ENCODE data around the gene OR5H14. TPM values are rescaled to one million over a fixed set of nuclear protein-coding genes. Genes with fewer than 3 reads are reported as not detected.

OR5H14 gene
- total RNA-seq (2021; fragmentation: NEBNext Ultra II Directional; extraction: Animal tissue kit (Norgen Biotek cat#: 25700)), result not detected in 2 replicates
- polyA plus RNA-seq (2011; rRNA removed), result not detected in 2 replicates
- polyA plus RNA-seq (2011; cell fraction: cytosol; rRNA removed), result not detected
- polyA plus RNA-seq (2011; cell fraction: nucleus; rRNA removed), result not detected
- not detected in 4 replicates for polyA plus RNA-seq (2012, experiment 1 of 2)
- not detected for polyA plus RNA-seq (2012, experiment 2 of 2)
- polyA plus RNA-seq (2013, experiment 1 of 2), result not detected
- polyA plus RNA-seq (2013, experiment 2 of 2), result not detected
- polyA minus RNA-seq (2011; rRNA and poly(A)+ RNA removed), result not detected in 2 replicates
- not detected for polyA minus RNA-seq (2011; cell fraction: cytosol; rRNA and poly(A)+ RNA removed)
- not detected for polyA minus RNA-seq (2011; cell fraction: nucleus; rRNA and poly(A)+ RNA removed)
- long read RNA-seq, experiment 1, result 0 reads
- long read RNA-seq, experiment 2, result 0 reads

- H2BK20ac ChIP-seq (ENCODE audit: low read length), result no peak within 1 kb of the TSS
- H3K23ac ChIP-seq (ENCODE audit: insufficient read length), result no peak within 1 kb of the TSS
- no peak within 1 kb of the TSS for H3K4me3 ChIP-seq (ENCODE audit: extremely low read depth in 1 of 4, insufficient read depth in 2 of 4, low read depth in 3 of 4, low read length in 4 of 4)
- no peak within 1 kb of the TSS for H3K56ac ChIP-seq (replicated peaks; ENCODE audit: insufficient read length, low read depth, low read length)
- H3K9ac ChIP-seq (replicated peaks in 1 of 4; ENCODE audit: extremely low read depth in 1 of 4, low read depth in 3 of 4, low read length in 3 of 4), result no peak within 1 kb of the TSS
- DNase-seq (ENCODE audit: low read depth in 1 of 2, low spot score in 2 of 2), result no peak
- H3K23me2 ChIP-seq (ENCODE audit: low read depth, low read length), result no peaks in the 10 kb centered on the region; the same call in 1 of the 2 replicates
- no peak within 1 kb of the TSS for H3K4me2 ChIP-seq (ENCODE audit: insufficient read depth in 1 of 2, low read depth in 2 of 2, low read length in 2 of 2)
- H2BK12ac ChIP-seq (ENCODE audit: low read depth, low read length), result no peak within 1 kb of the TSS
- no peak within 1 kb of the TSS for H3K4ac ChIP-seq (replicated peaks; ENCODE audit: insufficient read length, low read depth, low read length)
- ChIA-PET CTCF (ENCODE audit: partially characterized antibody) (interaction anchor here (0.6 kb wide), 1 partner anchor 69 kb away, joined by 4 read pairs; no protein-coding TSS in a partner anchor), POLR2A (ENCODE audit: partially characterized antibody) (no interaction called here)
- WGBS, 2 experiments (ENCODE audit: extremely low coverage in 1 of 2, insufficient coverage in 1 of 2, insufficient read length in 1 of 2, insufficient replicate concordance in 2 of 2, low coverage in 1 of 2, low lambda C conversion rate in 2 of 2, missing lambda C conversion rate in 1 of 2), result 70% methylated on average over 1 of the region's 1 CpG; no CpG with 5 or more reads in 1 of the 2 experiments
- H3K27me3 ChIP-seq (replicated peaks in 1 of 4; ENCODE audit: control insufficient read depth in 3 of 4, extremely low read depth in 1 of 4, insufficient read depth in 3 of 4, low read length in 3 of 4), result no peaks in the 10 kb centered on the region
- H3K14ac ChIP-seq (ENCODE audit: insufficient read length), result no peak within 1 kb of the TSS
- H2BK120ac ChIP-seq (replicated peaks; ENCODE audit: low read depth, low read length), result no peak within 1 kb of the TSS
- H2AK5ac ChIP-seq (ENCODE audit: low read depth, low read length), result no peak within 1 kb of the TSS
- H3K79me1 ChIP-seq (ENCODE audit: low read depth, low read length), result no peaks in the 10 kb centered on the region
- no peaks in the 10 kb centered on the region for H3K9me3 ChIP-seq (ENCODE audit: insufficient read depth in 2 of 2, low read depth in 1 of 2, low read length in 1 of 2)
- H2BK5ac ChIP-seq (ENCODE audit: low read depth, low read length), result no peak within 1 kb of the TSS
- H4K8ac ChIP-seq (ENCODE audit: extremely low read depth, insufficient read depth, low read length), result no peak within 1 kb of the TSS
- no peak within 1 kb of the TSS for H3K18ac ChIP-seq (ENCODE audit: extremely low read depth, low read length)
- no peak within 1 kb of the TSS for H3K27ac ChIP-seq (ENCODE audit: low read depth, low read length)
- H3K4me1 ChIP-seq (replicated peaks in 1 of 4; ENCODE audit: control insufficient read depth in 3 of 4, insufficient read depth in 4 of 4, low read length in 3 of 4), result no peaks in the 10 kb centered on the region
- H3K79me2 ChIP-seq (ENCODE audit: control insufficient read depth in 1 of 2, insufficient read depth in 2 of 2, low read length in 2 of 2), result no peaks in the 10 kb centered on the region
- no peak within 1 kb of the TSS for H4K5ac ChIP-seq (ENCODE audit: insufficient read length, low read depth, low read length)
- no peak within 1 kb of the TSS for H4K91ac ChIP-seq (replicated peaks; ENCODE audit: insufficient read length, low read length)
- H2AFZ ChIP-seq (ENCODE audit: low read length), result no peak within 1 kb of the TSS
- TF ChIP-seq KDM4A (IDR thresholded peaks at IDR 0.05; ENCODE audit: low read depth, low read length, severe bottlenecking) (no peak), EP300 (IDR thresholded peaks at IDR 0.05; ENCODE audit: borderline replicate concordance in 1 of 2, low read depth in 2 of 2, low read length in 2 of 2) (no peak), YY1 (IDR thresholded peaks at IDR 0.05; ENCODE audit: low read depth, low read length) (no peak)
- no peak within 1 kb of the TSS for H2BK15ac ChIP-seq (ENCODE audit: low read length)
- no peak for FAIRE-seq
- no peaks in the 10 kb centered on the region for H3K36me3 ChIP-seq (ENCODE audit: control insufficient read depth in 2 of 4, insufficient read depth in 4 of 4, low read length in 3 of 4)
- H4K20me1 ChIP-seq (replicated peaks in 1 of 2; ENCODE audit: control insufficient read depth in 1 of 2, insufficient read depth in 2 of 2, low read length in 2 of 2), result no peaks in the 10 kb centered on the region
Observed at GRCh38 chr3:98147179-98147578, at the start of gene OR5H14. Gene OR5H14 (plus strand): TSS chr3:98147479. CDS start chr3:98149386, 1,907 bp downstream.
